Measurements from ENCODE around the gene STX11. TPM values are rescaled to one million over a fixed set of nuclear protein-coding genes. Genes with fewer than 3 reads are reported as not detected.
"Not testable (repeated sequence)": the region's sequence is repeated elsewhere in the genome, so short reads cannot be mapped to it uniquely, and the experiment has no call there.

Gene STX11
- total RNA-seq, 1 donor from 2014 or later: 32.7 TPM

DNA sequence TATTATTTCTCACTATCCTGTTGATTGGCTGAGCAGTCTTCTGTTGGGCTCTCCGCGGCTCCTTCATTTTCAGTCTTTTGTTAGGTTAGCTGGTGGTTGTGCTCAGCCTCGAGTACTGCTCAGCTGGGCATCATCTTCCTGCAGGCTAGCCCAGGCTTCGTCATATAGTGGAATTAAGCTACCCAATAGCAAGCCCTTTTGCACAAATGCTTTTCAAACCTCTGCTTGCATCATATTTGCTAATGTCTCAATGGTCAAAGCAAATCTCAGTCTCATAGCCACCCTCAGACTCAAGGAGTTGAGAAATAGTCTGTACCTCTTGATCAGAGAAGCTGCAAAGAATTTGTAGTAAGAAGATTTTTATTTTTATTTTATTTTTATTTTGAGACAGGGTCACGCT, 23.7 kb downstream of the STX11 start:
- DNase-seq (ENCODE audit: low spot score): no peak

- DNase-seq (ENCODE audit: low spot score): no peak
These were observed 25.7 kb downstream of the STX11 start for GRCh38 chr6:144176043-144176442.

DNA sequence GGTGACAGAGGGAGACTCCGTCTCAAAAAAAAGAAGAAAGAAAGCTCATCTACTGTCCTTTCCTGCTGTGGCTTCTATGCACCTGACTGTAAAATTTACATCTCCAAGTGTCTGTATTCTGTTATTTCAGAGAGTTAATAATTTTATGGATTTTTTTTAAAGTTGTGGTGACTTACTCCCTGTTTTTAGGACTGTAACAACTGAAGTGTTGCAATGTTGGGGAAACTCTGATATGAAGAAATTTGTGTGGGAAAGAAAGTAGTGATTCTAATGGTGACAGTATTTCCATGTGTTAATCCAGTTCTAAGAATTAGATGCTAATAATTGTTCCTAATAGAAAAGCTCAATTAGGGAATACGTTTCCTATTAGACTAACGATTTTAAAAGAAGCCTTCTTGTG, 27.4 kb downstream of the STX11 start:
- DNase-seq (ENCODE audit: low spot score): no peak

- no peak for DNase-seq (ENCODE audit: low spot score)
These were observed 28.0 kb downstream of the STX11 start for GRCh38 chr6:144178323-144178722.

- DNase-seq (ENCODE audit: low spot score): no peak
These were observed 28.9 kb downstream of the STX11 start for GRCh38 chr6:144179237-144179636.

- DNase-seq (ENCODE audit: low spot score): no peak
These were observed 29.5 kb downstream of the STX11 start for GRCh38 chr6:144179828-144180227.

DNA sequence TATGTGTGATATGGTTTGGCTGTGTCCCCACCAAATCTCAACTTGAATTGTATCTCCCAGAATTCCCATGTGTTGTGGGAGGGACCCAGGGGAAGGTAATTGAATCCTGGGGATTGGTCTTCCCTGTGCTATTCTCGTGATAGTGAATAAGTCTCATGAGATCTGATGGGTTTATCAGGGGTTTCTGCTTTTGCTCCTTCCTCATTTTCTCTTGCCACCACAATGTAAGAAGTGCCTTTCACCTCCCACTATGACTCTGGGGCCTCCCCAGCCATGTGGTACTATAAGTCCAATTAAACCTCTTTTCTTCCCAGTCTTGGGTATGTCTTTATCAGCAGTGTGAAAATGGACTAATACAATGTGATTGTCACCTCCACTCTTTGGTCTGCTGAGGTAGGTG, 30.0 kb downstream of the STX11 start:
- not testable (repeated sequence) for DNase-seq (ENCODE audit: low spot score)

DNA sequence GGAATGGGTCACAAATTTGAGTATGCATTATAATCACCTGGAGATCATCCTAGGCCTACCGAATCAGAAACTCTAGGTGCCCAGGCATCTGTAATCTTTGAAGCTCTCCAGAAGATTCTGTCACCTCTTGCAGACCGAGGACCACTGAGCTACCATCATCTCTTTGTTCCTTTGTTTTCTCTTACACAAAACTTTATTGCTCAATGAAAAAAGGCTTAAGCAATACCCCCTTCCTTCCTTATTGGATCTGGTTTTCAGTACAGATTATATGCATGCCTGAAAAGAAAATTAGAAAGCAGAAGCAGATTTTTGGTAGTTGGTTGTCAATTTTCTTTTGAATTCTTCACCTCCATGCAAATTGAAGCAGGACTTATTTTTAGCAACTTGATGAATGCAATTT, 31.3 kb downstream of the STX11 start:
- no peak for DNase-seq (ENCODE audit: low spot score)

GRCh38 chr6:144184186-144184585, 33.9 kb downstream of the STX11 start:
- not testable (repeated sequence) for DNase-seq (ENCODE audit: low spot score)

DNA sequence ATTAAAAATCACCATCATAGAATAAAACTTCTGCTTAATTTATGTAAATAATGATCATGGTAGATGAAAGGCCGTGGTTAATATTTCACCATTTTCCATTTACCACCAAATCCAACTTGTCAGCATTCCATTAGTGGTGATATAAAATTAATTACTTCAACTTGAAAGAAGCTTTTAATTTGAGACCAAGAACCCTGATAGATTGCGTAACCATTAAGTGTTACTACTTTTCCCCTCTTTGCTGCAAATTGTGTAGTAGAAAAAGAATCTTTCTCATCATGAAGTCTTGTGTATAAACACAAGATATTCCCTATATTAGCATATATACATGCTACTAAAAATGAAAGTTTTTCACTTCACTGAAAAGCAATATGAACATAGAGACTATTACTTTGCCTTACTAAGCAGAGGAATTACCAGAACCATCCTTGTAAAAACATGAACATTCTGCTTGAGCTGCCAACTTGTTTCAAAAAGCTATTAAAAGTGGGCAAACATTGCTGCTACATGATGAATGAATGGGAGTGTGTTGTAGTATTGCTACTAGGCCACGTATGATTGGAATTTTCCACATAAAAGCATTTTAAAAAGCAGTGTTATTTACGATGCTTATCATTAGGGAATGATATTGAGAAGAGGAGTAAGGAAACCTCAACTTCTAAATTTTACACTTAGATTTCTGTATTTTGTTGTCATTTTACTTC, 35.0 kb downstream of the STX11 start:
- DNase-seq (ENCODE audit: low spot score): no peak

- no peak for DNase-seq (ENCODE audit: low spot score)
These were observed 36.7 kb downstream of the STX11 start for GRCh38 chr6:144186817-144187625.

GRCh38 chr6:144189351-144189750, 39.0 kb downstream of the STX11 start:
- no peak for DNase-seq (ENCODE audit: low spot score)

- DNase-seq (ENCODE audit: low spot score): no peak
These were observed 39.8 kb downstream of the STX11 start for GRCh38 chr6:144190080-144190479.

GRCh38 chr6:144190593-144190992, 40.3 kb downstream of the STX11 start:
- no peak for DNase-seq (ENCODE audit: low spot score)

DNA sequence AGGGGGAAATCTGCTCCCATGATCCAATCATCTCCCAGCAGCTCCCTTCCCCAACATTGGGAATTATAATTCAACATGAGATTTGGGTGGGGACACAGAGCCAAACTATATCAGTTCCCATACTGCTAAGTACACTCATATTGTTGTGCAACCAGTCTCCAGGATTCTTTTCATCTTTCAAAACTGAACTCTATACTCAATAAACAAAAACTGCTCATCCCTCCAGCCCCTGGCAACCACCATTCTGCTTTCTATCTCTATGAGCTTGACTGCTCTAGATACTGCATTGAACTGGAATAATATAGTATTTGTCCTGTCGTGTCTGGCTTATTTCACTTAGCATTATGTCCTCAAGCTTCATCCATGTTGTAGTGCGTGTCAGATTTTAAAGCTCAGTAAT, 42.9 kb downstream of the STX11 start:
- no peak for DNase-seq (ENCODE audit: low spot score)

- DNase-seq (ENCODE audit: low spot score): no peak
These were observed 44.0 kb downstream of the STX11 start for GRCh38 chr6:144194293-144194810.

DNA sequence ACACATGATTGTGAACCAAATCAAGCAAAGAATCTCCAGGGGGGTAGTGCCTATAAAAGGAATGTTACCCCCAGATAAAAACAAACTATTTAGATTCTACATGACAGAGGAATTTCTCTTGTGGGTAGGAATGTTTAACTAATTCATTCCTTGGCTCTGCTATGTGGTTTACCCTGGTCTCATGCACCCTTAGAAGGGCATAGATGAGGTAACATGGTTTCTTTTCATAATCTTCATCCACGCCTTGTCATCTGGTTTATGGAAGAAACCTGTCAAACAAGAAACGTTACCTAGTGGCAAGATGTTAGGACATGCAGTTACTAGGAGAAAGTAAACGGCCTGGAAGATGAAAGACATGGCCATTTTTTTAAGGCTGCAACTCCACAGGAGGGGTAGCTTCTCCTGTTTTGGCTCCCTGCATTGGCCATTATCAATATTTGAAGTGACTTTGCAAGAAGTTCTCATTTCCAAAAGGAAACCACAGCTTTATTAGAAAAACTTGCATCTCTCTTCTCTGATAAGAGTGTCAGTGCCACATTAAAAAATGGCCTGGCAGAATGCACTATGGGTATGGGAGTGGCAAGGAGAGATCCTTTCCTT, 45.5 kb downstream of the STX11 start:
- DNase-seq (ENCODE audit: low spot score): no peak

- DNase-seq (ENCODE audit: low spot score): no peak
These were observed 47.6 kb downstream of the STX11 start for GRCh38 chr6:144197919-144198318.

GRCh38 chr6:144202879-144203468, 52.7 kb downstream of the STX11 start:
- no peak for DNase-seq (ENCODE audit: low spot score)

DNA sequence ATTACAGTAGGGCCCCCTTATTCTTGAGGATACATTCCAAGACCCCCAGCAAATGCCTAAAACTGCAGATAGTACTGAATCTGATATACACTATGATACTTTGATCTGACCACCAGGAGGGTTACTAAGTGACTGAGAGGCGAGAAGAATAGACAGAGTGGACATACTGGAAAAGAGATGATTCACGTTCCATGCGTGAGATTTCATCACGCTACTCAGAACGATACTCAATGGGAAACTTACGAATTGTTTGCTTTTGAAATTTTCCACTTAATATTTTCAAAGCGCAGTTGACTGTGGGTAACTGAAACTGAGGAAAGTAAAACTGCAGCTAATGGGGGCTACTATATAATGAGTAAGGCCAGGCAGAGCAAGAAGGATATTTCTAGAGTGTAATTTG, 60.8 kb downstream of the STX11 start:
- no peak for DNase-seq (ENCODE audit: low spot score)

GRCh38 chr6:144213315-144213714, 63.0 kb downstream of the STX11 start:
- DNase-seq (ENCODE audit: low spot score): no peak

DNA sequence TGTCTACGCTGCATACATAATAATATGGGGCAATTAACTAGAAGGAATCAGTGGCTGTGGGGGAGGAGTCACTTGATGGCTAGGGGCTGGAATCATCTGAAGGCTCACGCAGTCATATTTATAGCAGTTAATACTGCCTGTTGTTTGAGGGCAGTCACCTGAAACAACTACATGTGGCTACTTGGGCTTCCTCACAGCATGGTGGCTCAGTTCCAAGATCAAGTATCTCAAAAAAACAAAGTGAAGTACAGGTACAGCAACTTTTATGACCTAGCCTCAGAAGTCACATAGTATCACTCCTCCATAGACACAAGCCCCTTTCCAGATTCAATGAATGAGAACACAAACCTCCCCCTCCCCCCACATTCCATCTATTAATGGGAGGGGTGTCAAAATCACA, 63.7 kb downstream of the STX11 start:
- no peak for DNase-seq (ENCODE audit: low spot score)

Data from mesenteric fat pad (tissue), 1 donor.